Lower leg skin (tissue), 3 donors: ENCODE measurements around the gene ZNF77.

Experiments
- POLR2A ChIP-seq, 2 donors: fragments of 450-650 bp; IDR thresholded peaks; one replicate each; pipeline ENCODE4 v1.6.1; 2016 to 2017; ENCODE audit warnings: antibody characterized with exemption in 2 of 2, mild to moderate bottlenecking in 1 of 2, moderate library complexity in 1 of 2
- TF ChIP-seq, protein P1 (sequence below), 3 donors: fragments of 450-650 bp; IDR thresholded peaks; one replicate each; pipeline ENCODE4 v1.5.1; 2016; ENCODE audit warnings: antibody characterized with exemption in 3 of 3, mild to moderate bottlenecking in 3 of 3, moderate library complexity in 2 of 3

DNA sequence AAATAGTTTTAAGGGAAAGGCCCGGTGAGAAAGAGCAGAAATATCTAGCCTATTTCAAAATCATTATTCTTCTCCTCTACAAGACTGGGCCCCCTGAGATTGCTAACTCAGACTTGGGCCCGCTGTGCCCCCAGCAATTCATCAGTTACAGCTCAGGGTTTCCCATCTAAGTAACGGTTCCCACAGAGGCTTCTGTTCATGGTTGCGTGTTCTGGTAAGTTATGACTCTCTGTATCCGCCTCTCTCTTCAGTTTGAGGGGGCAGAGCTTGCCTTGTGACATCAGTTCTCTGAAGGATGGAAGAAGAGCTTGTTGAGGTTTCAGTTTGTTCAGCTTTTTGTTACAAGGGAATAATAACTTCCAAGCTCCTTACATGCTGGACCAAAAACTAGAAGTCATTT is 32.5 kb downstream of the ZNF77 start:
- TF ChIP-seq POLR2A (IDR thresholded peaks at IDR 0.05): no peak
- TF ChIP-seq, protein P1, sequence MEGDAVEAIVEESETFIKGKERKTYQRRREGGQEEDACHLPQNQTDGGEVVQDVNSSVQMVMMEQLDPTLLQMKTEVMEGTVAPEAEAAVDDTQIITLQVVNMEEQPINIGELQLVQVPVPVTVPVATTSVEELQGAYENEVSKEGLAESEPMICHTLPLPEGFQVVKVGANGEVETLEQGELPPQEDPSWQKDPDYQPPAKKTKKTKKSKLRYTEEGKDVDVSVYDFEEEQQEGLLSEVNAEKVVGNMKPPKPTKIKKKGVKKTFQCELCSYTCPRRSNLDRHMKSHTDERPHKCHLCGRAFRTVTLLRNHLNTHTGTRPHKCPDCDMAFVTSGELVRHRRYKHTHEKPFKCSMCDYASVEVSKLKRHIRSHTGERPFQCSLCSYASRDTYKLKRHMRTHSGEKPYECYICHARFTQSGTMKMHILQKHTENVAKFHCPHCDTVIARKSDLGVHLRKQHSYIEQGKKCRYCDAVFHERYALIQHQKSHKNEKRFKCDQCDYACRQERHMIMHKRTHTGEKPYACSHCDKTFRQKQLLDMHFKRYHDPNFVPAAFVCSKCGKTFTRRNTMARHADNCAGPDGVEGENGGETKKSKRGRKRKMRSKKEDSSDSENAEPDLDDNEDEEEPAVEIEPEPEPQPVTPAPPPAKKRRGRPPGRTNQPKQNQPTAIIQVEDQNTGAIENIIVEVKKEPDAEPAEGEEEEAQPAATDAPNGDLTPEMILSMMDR (IDR thresholded peaks at IDR 0.05): no peak
